Measurements from ENCODE around the gene VWA5B1. TPM values are rescaled to one million over a fixed set of nuclear protein-coding genes. Genes with fewer than 3 reads are reported as not detected.

VWA5B1 gene
- total RNA-seq, 1 donor from 2014 or later = 1.9 TPM

GRCh38 chr1:20399606-20400180 lies 109.0 kb downstream of the VWA5B1 start:
- no peaks in the 10 kb centered on the region for H3K36me3 Mint-ChIP-seq
- H3K27ac Mint-ChIP-seq = no peak overlapping the region
- no peak overlapping the region for H3K4me3 Mint-ChIP-seq
- H3K27me3 Mint-ChIP-seq = peaks cover 77% of the 10 kb centered on the region
- no peak for TF ChIP-seq CTCF (conservative IDR thresholded peaks at IDR 0.05)
- DNase-seq (ENCODE audit: extremely low spot score, unreplicated experiment) = peak; percentile 56
- no peaks in the 10 kb centered on the region for H3K9me3 Mint-ChIP-seq
- no peaks in the 10 kb centered on the region for H3K4me1 Mint-ChIP-seq (ENCODE audit: unreplicated experiment)

GRCh38 chr1:20400341-20401177 lies 109.9 kb downstream of the VWA5B1 start:
- H3K27me3 Mint-ChIP-seq = peaks cover 78% of the 10 kb centered on the region
- no peaks in the 10 kb centered on the region for H3K36me3 Mint-ChIP-seq
- TF ChIP-seq CTCF (conservative IDR thresholded peaks at IDR 0.05) = no peak
- peak; percentile 56 for DNase-seq (ENCODE audit: extremely low spot score, unreplicated experiment)
- H3K4me3 Mint-ChIP-seq = no peak overlapping the region
- no peaks in the 10 kb centered on the region for H3K9me3 Mint-ChIP-seq
- H3K27ac Mint-ChIP-seq = no peak overlapping the region
- no peaks in the 10 kb centered on the region for H3K4me1 Mint-ChIP-seq (ENCODE audit: unreplicated experiment)

- Mint-ChIP-seq H3K9me3 (no peaks in the 10 kb centered on the region), H3K27me3 (peaks cover 81% of the 10 kb centered on the region), H3K4me1 (ENCODE audit: unreplicated experiment) (peaks cover 8% of the 10 kb centered on the region), H3K27ac (no peak overlapping the region), H3K36me3 (no peaks in the 10 kb centered on the region), H3K4me3 (no peak overlapping the region)
- peak; percentile 53 for DNase-seq (ENCODE audit: extremely low spot score, unreplicated experiment)
- TF ChIP-seq CTCF (conservative IDR thresholded peaks at IDR 0.05) = no peak
These were observed 110.8 kb downstream of the VWA5B1 start for GRCh38 chr1:20401405-20402010.

GRCh38 chr1:20402585-20403422 lies 112.1 kb downstream of the VWA5B1 start:
- H3K9me3 Mint-ChIP-seq = no peaks in the 10 kb centered on the region
- no peak for DNase-seq (ENCODE audit: extremely low spot score, unreplicated experiment)
- no peaks in the 10 kb centered on the region for H3K36me3 Mint-ChIP-seq
- no peak overlapping the region for H3K27ac Mint-ChIP-seq
- H3K27me3 Mint-ChIP-seq = peaks cover 88% of the 10 kb centered on the region
- no peak for TF ChIP-seq CTCF (conservative IDR thresholded peaks at IDR 0.05)
- peaks cover 9% of the 10 kb centered on the region for H3K4me1 Mint-ChIP-seq (ENCODE audit: unreplicated experiment)
- no peak overlapping the region for H3K4me3 Mint-ChIP-seq

GRCh38 chr1:20403423-20404145 lies 112.9 kb downstream of the VWA5B1 start:
- Mint-ChIP-seq H3K4me1 (ENCODE audit: unreplicated experiment) (peaks cover 9% of the 10 kb centered on the region), H3K9me3 (no peaks in the 10 kb centered on the region), H3K36me3 (no peaks in the 10 kb centered on the region), H3K4me3 (no peak overlapping the region), H3K27me3 (peaks cover 87% of the 10 kb centered on the region), H3K27ac (no peak overlapping the region)
- TF ChIP-seq CTCF (conservative IDR thresholded peaks at IDR 0.05) = no peak
- DNase-seq (ENCODE audit: extremely low spot score, unreplicated experiment) = no peak

Data from type B pancreatic cell (in vitro differentiated cells).